OCI-LY3 (cell line): ENCODE data around the gene UGT1A9.

Experiments
- EZH2phosphoT487 ChIP-seq: fragments of 200-600 bp; shearing (Covaris generic); IDR thresholded peaks from 2 replicates; pipeline ENCODE4 v1.6.1; 2018; ENCODE audit warnings: antibody characterized with exemption, mixed run types, low read depth
- TF ChIP-seq, protein P1 (sequence below): fragments of 200-600, 300-600 bp; sonication (generic); IDR thresholded peaks from 2 replicates; pipeline ENCODE4 v1.5.1; 2014; ENCODE audit warnings: antibody characterized with exemption, low read length, low read depth

DNA sequence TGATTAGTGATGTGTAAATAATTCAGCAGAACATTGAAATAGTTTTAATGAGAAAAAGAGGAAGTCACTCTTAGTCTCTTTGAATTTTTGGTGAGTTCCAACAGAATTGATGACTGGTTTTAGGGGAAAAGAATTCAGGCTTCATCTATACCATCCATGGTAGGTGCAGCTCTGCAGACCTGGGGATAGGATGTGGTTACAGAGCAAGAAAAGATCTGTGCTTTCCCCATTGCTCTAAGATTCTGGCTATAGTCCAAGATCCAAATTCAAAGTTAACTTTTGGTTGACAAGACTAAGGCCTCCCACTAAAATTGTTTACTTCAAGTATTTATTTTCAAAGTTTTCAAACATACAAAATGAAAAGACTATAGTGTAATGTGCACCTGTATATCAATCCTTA lies 31.8 kb upstream of the UGT1A9 start:
- TF ChIP-seq, protein P1, sequence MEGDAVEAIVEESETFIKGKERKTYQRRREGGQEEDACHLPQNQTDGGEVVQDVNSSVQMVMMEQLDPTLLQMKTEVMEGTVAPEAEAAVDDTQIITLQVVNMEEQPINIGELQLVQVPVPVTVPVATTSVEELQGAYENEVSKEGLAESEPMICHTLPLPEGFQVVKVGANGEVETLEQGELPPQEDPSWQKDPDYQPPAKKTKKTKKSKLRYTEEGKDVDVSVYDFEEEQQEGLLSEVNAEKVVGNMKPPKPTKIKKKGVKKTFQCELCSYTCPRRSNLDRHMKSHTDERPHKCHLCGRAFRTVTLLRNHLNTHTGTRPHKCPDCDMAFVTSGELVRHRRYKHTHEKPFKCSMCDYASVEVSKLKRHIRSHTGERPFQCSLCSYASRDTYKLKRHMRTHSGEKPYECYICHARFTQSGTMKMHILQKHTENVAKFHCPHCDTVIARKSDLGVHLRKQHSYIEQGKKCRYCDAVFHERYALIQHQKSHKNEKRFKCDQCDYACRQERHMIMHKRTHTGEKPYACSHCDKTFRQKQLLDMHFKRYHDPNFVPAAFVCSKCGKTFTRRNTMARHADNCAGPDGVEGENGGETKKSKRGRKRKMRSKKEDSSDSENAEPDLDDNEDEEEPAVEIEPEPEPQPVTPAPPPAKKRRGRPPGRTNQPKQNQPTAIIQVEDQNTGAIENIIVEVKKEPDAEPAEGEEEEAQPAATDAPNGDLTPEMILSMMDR, result no peak
- no peak for TF ChIP-seq EZH2phosphoT487
